CD14-positive monocyte (primary cell): Measurements from ENCODE around the gene SRC. TPM values are rescaled to one million over a fixed set of nuclear protein-coding genes. Genes with fewer than 3 reads are reported as not detected.

Experiments
- DNase-seq, 3 donors: peaks; one replicate each; pipeline ENCODE4 v3.0.0-alpha.2; 2011 to 2022
- H2AFZ ChIP-seq: 2 replicates; pipeline ENCODE4 v1.6.0; 2012; ENCODE audit warnings: mild to moderate bottlenecking, low read depth, low read length, inconsistent platforms; ENCODE audit not compliant: insufficient read depth, poor library complexity, severe bottlenecking
- H3K27ac ChIP-seq, 2 donors: 1 replicate in 1 of 2; 2 replicates in 1 of 2; pipeline ENCODE4 v1.5.1; 2012 to 2013; ENCODE audit warnings: low read length in 2 of 2, control low read depth in 1 of 2, inconsistent platforms in 1 of 2, low read depth in 1 of 2, mild to moderate bottlenecking in 1 of 2
- H3K27me3 ChIP-seq, 2 donors: one replicate each; pipeline versions ENCODE4 v1.6.0 to v1.6.1; 2011 to 2013; ENCODE audit warnings: low read length in 2 of 2; ENCODE audit not compliant: control insufficient read depth in 2 of 2, insufficient read depth in 2 of 2
- H3K36me3 ChIP-seq, 2 donors: replicated peaks in 1 of 2; 1 replicate in 1 of 2; 2 replicates in 1 of 2; pipeline versions ENCODE4 v1.5.1 to v1.6.1; 2012 to 2013; ENCODE audit warnings: low read length in 2 of 2, control low read depth in 1 of 2, inconsistent platforms in 1 of 2, mild to moderate bottlenecking in 1 of 2; ENCODE audit not compliant: insufficient read depth in 2 of 2, control insufficient read depth in 1 of 2
- H3K4me1 ChIP-seq, 2 donors: 1 replicate in 1 of 2; 2 replicates in 1 of 2; pipeline versions ENCODE4 v1.5.1 to v1.6.1; 2012 to 2013; ENCODE audit warnings: low read length in 2 of 2, control low read depth in 1 of 2, inconsistent platforms in 1 of 2, mild to moderate bottlenecking in 1 of 2, moderate library complexity in 1 of 2; ENCODE audit not compliant: insufficient read depth in 2 of 2, control insufficient read depth in 1 of 2
- H3K4me2 ChIP-seq: replicated peaks from 2 replicates; pipeline ENCODE3; 2012; ENCODE audit warnings: low read length, moderate library complexity, mild to moderate bottlenecking; ENCODE audit not compliant: poor library complexity, severe bottlenecking; ENCODE audit errors: extremely low read depth
- H3K4me3 ChIP-seq, 3 experiments: fragments of 200-600 bp in 1 of 3; sonication (generic) in 1 of 3; replicated peaks in 1 of 3; 1 replicate in 2 of 3; 2 replicates in 1 of 3; pipeline ENCODE4 v1.5.1; 2011 to 2013; ENCODE audit warnings: low read length in 3 of 3, mild to moderate bottlenecking in 3 of 3, control low read depth in 2 of 3, low read depth in 2 of 3, inconsistent platforms in 1 of 3, moderate library complexity in 1 of 3
- H3K79me2 ChIP-seq: 2 replicates; pipeline ENCODE4 v1.6.0; 2012; ENCODE audit warnings: mild to moderate bottlenecking, control low read depth, inconsistent platforms, low read length, moderate library complexity; ENCODE audit not compliant: insufficient read depth
- H3K9ac ChIP-seq: 2 replicates; pipeline ENCODE4 v1.6.0; 2017; ENCODE audit warnings: low read length, mild to moderate bottlenecking; ENCODE audit not compliant: insufficient read depth, poor library complexity, severe bottlenecking
- H3K9me3 ChIP-seq, 2 donors: replicated peaks in 1 of 2; 1 replicate in 1 of 2; 2 replicates in 1 of 2; pipeline versions ENCODE4 v1.5.1 to v1.6.1; 2012 to 2013; ENCODE audit warnings: low read length in 2 of 2, control low read depth in 1 of 2; ENCODE audit not compliant: control insufficient read depth in 1 of 2, insufficient read depth in 1 of 2
- H4K20me1 ChIP-seq: 2 replicates; pipeline ENCODE4 v1.6.0; 2012; ENCODE audit warnings: mild to moderate bottlenecking, low read length, control low read depth, moderate library complexity; ENCODE audit not compliant: insufficient read depth
- H3K27ac Mint-ChIP-seq, 7 donors: one replicate each; pipeline ENCODE4 v1.8.0; 2020; ENCODE audit warnings: mild to moderate bottlenecking in 7 of 7, mixed read lengths in 7 of 7, moderate library complexity in 6 of 7, inconsistent platforms in 2 of 7
- H3K27me3 Mint-ChIP-seq, 3 donors: one replicate each; pipeline ENCODE4 v1.8.0; 2021 to 2022; ENCODE audit warnings: low read depth in 3 of 3, mild to moderate bottlenecking in 3 of 3, mixed read lengths in 3 of 3, moderate library complexity in 3 of 3, inconsistent platforms in 1 of 3
- H3K36me3 Mint-ChIP-seq, 2 donors: one replicate each; pipeline ENCODE4 v1.8.0; 2020; ENCODE audit warnings: mixed read lengths in 2 of 2, inconsistent platforms in 1 of 2, mild to moderate bottlenecking in 1 of 2
- H3K4me1 Mint-ChIP-seq: one replicate; pipeline ENCODE4 v1.8.0; 2020; ENCODE audit warnings: mild to moderate bottlenecking, mixed read lengths
- H3K4me3 Mint-ChIP-seq, 2 donors: one replicate each; pipeline ENCODE4 v1.8.0; 2020; ENCODE audit warnings: mild to moderate bottlenecking in 2 of 2, mixed read lengths in 2 of 2, moderate library complexity in 1 of 2
- H3K9me3 Mint-ChIP-seq, 7 donors: one replicate each; pipeline ENCODE4 v1.8.0; 2020 to 2022; ENCODE audit warnings: mixed read lengths in 7 of 7, mild to moderate bottlenecking in 6 of 7, moderate library complexity in 6 of 7, inconsistent platforms in 2 of 7
- CTCF ChIP-seq: fragments of 200-600 bp; IDR thresholded peaks from one replicate; pipeline ENCODE4 v1.8.0; 2022; ENCODE audit warnings: antibody characterized with exemption, mild to moderate bottlenecking
- WGBS: methylation state at CpG from one replicate; pipeline ENCODE4 v1.1.5; 2013; ENCODE audit warnings: missing lambda C conversion rate; ENCODE audit not compliant: insufficient coverage; 5-methylcytosine and 5-hydroxymethylcytosine counted together
- intact Hi-C, 2 donors: fragments of 100-400 bp; cut with micrococcal nuclease; formaldehyde crosslinking; loops; one replicate each; pipeline versions ENCODE4 v1.15.0 to v1.15.1; 2023
- polyA plus RNA-seq, 3 donors: library from polyadenylated mRNA; depleted of rRNA in 1 of 3; unstranded in 2 of 3; stranded (reverse) in 1 of 3; fragments of 300-500 nt in 2 of 3; fragments of >200 nt in 1 of 3; fragmentation: Illumina TruSeq in 2 of 3; gene quantifications; 1 replicate in 2 of 3; 2 replicates in 1 of 3; pipeline ENCODE4 v1.2.3, GENCODE V29; 2012 to 2021

Gene SRC
- polyA plus RNA-seq, 3 donors, result 4.9 to 55.1 (median 6.8) TPM

- 96% methylated on average over 19 of the region's 21 CpGs for WGBS
- peaks cover 0 to 12% of the 10 kb centered on the region in 2 donors for H3K36me3 ChIP-seq
- peak overlapping the region in 1 of 2 donors; percentile 90 for H3K27ac ChIP-seq
- Mint-ChIP-seq H3K27me3 (peaks cover 0 to 6% (median 0%) of the 10 kb centered on the region in 3 donors), H3K9me3 (peaks cover 0 to 2% (median 0%) of the 10 kb centered on the region in 7 donors), H3K36me3 (peaks cover 40 to 42% of the 10 kb centered on the region in 2 donors), H3K4me3 (no peak overlapping the region), H3K27ac (peak overlapping the region in 6 of 7 donors; percentile 55 to 95 (median 72)), H3K4me1 (peaks cover 44% of the 10 kb centered on the region)
- H4K20me1 ChIP-seq, result peaks cover 19% of the 10 kb centered on the region
- H3K27me3 ChIP-seq, result no peaks in the 10 kb centered on the region
- peaks cover 38 to 46% of the 10 kb centered on the region in 2 donors for H3K4me1 ChIP-seq
- H3K4me3 ChIP-seq, result no peak overlapping the region
- no peak overlapping the region for H3K4me2 ChIP-seq
- H3K9me3 ChIP-seq, result no peaks in the 10 kb centered on the region
- no peak overlapping the region for H3K9ac ChIP-seq
- peaks cover 5% of the 10 kb centered on the region for H3K79me2 ChIP-seq
- no peak overlapping the region for H2AFZ ChIP-seq
- DNase-seq, result no peak
- intact Hi-C loops, result no loop called here
- TF ChIP-seq CTCF, result no peak
Observed at GRCh38 chr20:37364013-37364926, 18.3 kb downstream of the SRC start.

DNA sequence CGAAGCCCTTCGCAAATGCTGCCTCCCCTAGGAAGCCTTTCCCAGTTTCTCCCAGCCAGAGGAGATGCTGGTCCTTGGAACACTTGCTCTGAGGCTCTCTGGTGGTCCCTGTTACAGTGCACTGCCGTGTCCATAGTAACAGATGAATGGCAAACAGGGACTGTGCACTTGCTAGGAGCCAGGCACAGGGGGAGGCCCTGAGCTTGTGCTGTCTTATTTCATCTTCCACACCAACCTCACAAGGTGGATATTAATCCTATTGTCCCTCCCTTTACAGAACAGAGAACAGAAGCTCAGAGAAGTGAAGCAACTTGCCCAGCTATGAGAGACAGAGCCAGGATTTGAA is 19.0 kb downstream of the SRC start:
- peaks cover 38 to 46% of the 10 kb centered on the region in 2 donors for H3K4me1 ChIP-seq
- H3K27me3 Mint-ChIP-seq, result peaks cover 0 to 4% (median 2%) of the 10 kb centered on the region in 3 donors
- no peak overlapping the region for H3K4me2 ChIP-seq
- H3K36me3 ChIP-seq, result peaks cover 0 to 12% of the 10 kb centered on the region in 2 donors
- DNase-seq, result no peak
- H3K27me3 ChIP-seq, result no peaks in the 10 kb centered on the region
- H3K9me3 ChIP-seq, result no peaks in the 10 kb centered on the region
- no peak overlapping the region for H3K4me3 ChIP-seq
- peaks cover 0 to 2% (median 0%) of the 10 kb centered on the region in 7 donors for H3K9me3 Mint-ChIP-seq
- H3K36me3 Mint-ChIP-seq, result peaks cover 42% of the 10 kb centered on the region in 2 donors
- H4K20me1 ChIP-seq, result peaks cover 15% of the 10 kb centered on the region
- peak overlapping the region in 1 of 2 donors; percentile 90 for H3K27ac ChIP-seq
- no peak overlapping the region for H3K4me3 Mint-ChIP-seq
- H3K79me2 ChIP-seq, result no peaks in the 10 kb centered on the region
- intact Hi-C loops, result loop anchor here in 1 of 2 donors (5.0 kb wide), 1 partner anchor 33 kb away; no protein-coding TSS in a partner anchor
- peaks cover 39% of the 10 kb centered on the region for H3K4me1 Mint-ChIP-seq
- WGBS, result 100% methylated on average over 3 of the region's 3 CpGs
- no peak overlapping the region for H3K9ac ChIP-seq
- TF ChIP-seq CTCF, result no peak
- peak overlapping the region; percentile 36 to 95 (median 86) for H3K27ac Mint-ChIP-seq
- H2AFZ ChIP-seq, result no peak overlapping the region
